Neuronal stem cell (in vitro differentiated cells): ENCODE results near the gene GATD1.

Experiments
- DNase-seq: peaks from one replicate; pipeline ENCODE4 v3.0.0-alpha.2; 2013; ENCODE audit warnings: low spot score
- H2AFZ ChIP-seq: one replicate; pipeline ENCODE4 v1.6.1; 2013; ENCODE audit warnings: mild to moderate bottlenecking, low read length, inconsistent platforms
- H2AK5ac ChIP-seq: 2 replicates; pipeline ENCODE4 v1.6.1; 2013; ENCODE audit warnings: low read depth, mild to moderate bottlenecking, inconsistent platforms, low read length, moderate library complexity, mixed read lengths
- H2BK120ac ChIP-seq: 2 replicates; pipeline ENCODE4 v1.6.1; 2013; ENCODE audit warnings: low read depth, mild to moderate bottlenecking, inconsistent platforms, low read length, moderate library complexity, mixed read lengths
- H2BK12ac ChIP-seq: one replicate; pipeline ENCODE4 v1.6.1; 2013; ENCODE audit warnings: low read length, inconsistent platforms
- H2BK15ac ChIP-seq: 2 replicates; pipeline ENCODE4 v1.6.1; 2013; ENCODE audit warnings: mild to moderate bottlenecking, low read length, inconsistent platforms, mixed read lengths
- H2BK5ac ChIP-seq: one replicate; pipeline ENCODE4 v1.6.1; 2013; ENCODE audit warnings: inconsistent platforms, mild to moderate bottlenecking, low read length, moderate library complexity
- H3K14ac ChIP-seq: one replicate; pipeline ENCODE4 v1.6.1; 2013; ENCODE audit warnings: low read length, inconsistent platforms
- H3K18ac ChIP-seq: 2 replicates; pipeline ENCODE4 v1.6.1; 2013; ENCODE audit warnings: low read length, inconsistent platforms
- H3K23ac ChIP-seq: 2 replicates; pipeline ENCODE4 v1.6.1; 2013; ENCODE audit warnings: low read depth, mild to moderate bottlenecking, mixed read lengths, low read length, inconsistent platforms; ENCODE audit not compliant: poor library complexity
- H3K27ac ChIP-seq: replicated peaks from 3 replicates; pipeline ENCODE4 v1.5.1; 2013; ENCODE audit warnings: low read length, inconsistent platforms
- H3K27me3 ChIP-seq, 3 experiments: 2 replicates each; pipeline ENCODE4 v1.6.1; 2013; ENCODE audit warnings: low read length in 3 of 3, mild to moderate bottlenecking in 2 of 3, inconsistent platforms in 1 of 3, low read depth in 1 of 3, mixed read lengths in 1 of 3, moderate library complexity in 1 of 3; ENCODE audit not compliant: control insufficient read depth in 3 of 3, insufficient read depth in 3 of 3
- H3K36me3 ChIP-seq, 2 donors: replicated peaks in 1 of 2; 2 replicates each; pipeline ENCODE4 v1.6.1; 2013; ENCODE audit warnings: low read length in 2 of 2; ENCODE audit not compliant: control insufficient read depth in 2 of 2, insufficient read depth in 2 of 2
- H3K4ac ChIP-seq: 2 replicates; pipeline ENCODE4 v1.6.1; 2013; ENCODE audit warnings: inconsistent platforms, mild to moderate bottlenecking, low read length, moderate library complexity
- H3K4me1 ChIP-seq, 2 donors: 1 replicate in 1 of 2; 2 replicates in 1 of 2; pipeline ENCODE4 v1.6.1; 2013; ENCODE audit warnings: low read length in 2 of 2, low read depth in 1 of 2; ENCODE audit not compliant: control insufficient read depth in 2 of 2, insufficient read depth in 1 of 2
- H3K4me2 ChIP-seq: one replicate; pipeline ENCODE4 v1.6.1; 2013; ENCODE audit warnings: mild to moderate bottlenecking, low read length, inconsistent platforms; ENCODE audit not compliant: insufficient read depth, poor library complexity, severe bottlenecking
- H3K4me3 ChIP-seq, 2 donors: 2 replicates each; pipeline ENCODE4 v1.5.1; 2013; ENCODE audit warnings: low read length in 2 of 2, mild to moderate bottlenecking in 2 of 2, inconsistent platforms in 1 of 2, moderate library complexity in 1 of 2
- H3K79me1 ChIP-seq: one replicate; pipeline ENCODE4 v1.6.1; 2013; ENCODE audit warnings: low read depth, mild to moderate bottlenecking, inconsistent platforms, low read length, moderate library complexity
- H3K9ac ChIP-seq: one replicate; pipeline ENCODE4 v1.6.1; 2013; ENCODE audit warnings: mild to moderate bottlenecking, low read depth, low read length, inconsistent platforms; ENCODE audit not compliant: poor library complexity
- H3K9me3 ChIP-seq, 2 donors: replicated peaks in 1 of 2; 2 replicates each; pipeline versions ENCODE3 to v1.6.1; 2013; ENCODE audit warnings: low read length in 2 of 2, mild to moderate bottlenecking in 2 of 2, inconsistent platforms in 1 of 2, low read depth in 1 of 2, mixed read lengths in 1 of 2, moderate library complexity in 1 of 2; ENCODE audit not compliant: control insufficient read depth in 2 of 2, insufficient read depth in 1 of 2
- H4K8ac ChIP-seq: one replicate; pipeline ENCODE4 v1.6.1; 2013; ENCODE audit warnings: low read depth, mild to moderate bottlenecking, inconsistent platforms, low read length, moderate library complexity
- H4K91ac ChIP-seq: one replicate; pipeline ENCODE4 v1.6.1; 2013; ENCODE audit warnings: low read length, low read depth, mild to moderate bottlenecking, inconsistent platforms; ENCODE audit not compliant: poor library complexity
- WGBS, 2 donors: extraction: QIAGEN DNeasy Blood & Tissue Kit; methylation state at CpG; one replicate each; pipeline ENCODE4 v1.1.7; 2013; ENCODE audit warnings: missing lambda C conversion rate in 2 of 2, mixed read lengths in 1 of 2; ENCODE audit not compliant: insufficient read length in 2 of 2, insufficient replicate concordance in 1 of 2; ENCODE audit errors: extremely low coverage in 2 of 2; 5-methylcytosine and 5-hydroxymethylcytosine counted together

Gene GATD1

DNA sequence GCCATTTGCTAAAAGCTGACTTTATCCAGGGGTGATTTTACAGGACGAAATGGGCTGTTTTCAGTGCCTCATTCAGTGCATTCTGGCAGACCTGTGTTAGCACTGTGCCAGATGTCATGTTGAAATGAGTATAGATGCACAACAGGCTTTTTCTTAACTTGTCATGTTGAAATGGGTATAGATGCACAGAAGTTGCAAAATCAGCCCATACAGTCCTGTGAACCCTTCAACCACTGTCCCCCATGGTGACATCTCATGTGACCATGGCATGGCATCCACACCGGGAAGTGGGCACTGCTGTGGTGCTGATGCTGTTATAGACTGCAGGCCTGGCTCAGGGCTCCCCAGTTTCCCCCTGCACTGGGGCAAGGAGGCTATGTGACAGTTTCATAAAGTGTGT, 27.6 kb downstream of the GATD1 start:
- Histone ChIP-seq H2BK12ac (no peak overlapping the region), H3K9ac (peak overlapping the region; percentile 53), H3K36me3 (peaks cover 0 to 3% of the 10 kb centered on the region in 2 donors), H4K8ac (peak overlapping the region; percentile 7), H3K9me3 (peaks cover 0 to 1% of the 10 kb centered on the region in 2 donors), H3K79me1 (peaks cover 9% of the 10 kb centered on the region), H2BK15ac (no peak overlapping the region), H3K4me3 (no peak overlapping the region), H2BK5ac (no peak overlapping the region), H3K27me3 (peaks cover 0 to 2% (median 0%) of the 10 kb centered on the region in 3 experiments), H3K4ac (no peak overlapping the region), H4K91ac (no peak overlapping the region), H3K18ac (no peak overlapping the region), H3K14ac (no peak overlapping the region), H2AFZ (no peak overlapping the region), H3K4me1 (peaks cover 10 to 13% of the 10 kb centered on the region in 2 donors), H2BK120ac (no peak overlapping the region), H3K27ac (no peak overlapping the region), H3K4me2 (no peak overlapping the region), H2AK5ac (no peak overlapping the region), H3K23ac (no peak overlapping the region)
- WGBS, 2 donors = no CpG with 5 or more reads among the region's 2 CpGs
- DNase-seq = no peak

DNA sequence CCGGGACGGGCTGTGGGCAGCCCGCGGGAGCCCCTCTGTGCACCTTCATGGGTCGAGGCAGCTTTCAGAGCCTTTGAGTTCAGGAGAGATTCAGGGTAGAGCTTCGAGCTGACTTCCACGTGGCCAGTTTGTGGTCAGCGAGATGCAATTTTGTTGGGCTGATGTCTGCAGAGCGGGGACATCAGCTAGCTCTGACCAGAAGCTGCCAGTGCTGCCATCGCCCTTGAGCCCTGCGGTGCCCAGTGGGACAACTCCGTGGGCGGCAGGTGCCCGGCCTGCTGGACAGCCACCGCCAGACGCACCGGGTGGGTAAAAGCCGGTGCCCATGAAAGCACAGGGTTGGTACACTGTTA, 29.3 kb downstream of the GATD1 start:
- Histone ChIP-seq H3K9me3 (peaks cover 0 to 1% of the 10 kb centered on the region in 2 donors), H3K36me3 (peaks cover 0 to 3% of the 10 kb centered on the region in 2 donors), H2BK12ac (no peak overlapping the region), H3K23ac (peak overlapping the region; percentile 99), H3K18ac (peak overlapping the region; percentile 95), H2BK15ac (peak overlapping the region; percentile 24), H2BK5ac (peak overlapping the region; percentile 77), H3K9ac (peak overlapping the region; percentile 96), H3K14ac (peak overlapping the region; percentile 76), H3K4me1 (peaks cover 10 to 13% of the 10 kb centered on the region in 2 donors), H2AFZ (peak overlapping the region; percentile 91), H2AK5ac (peak overlapping the region; percentile 92), H2BK120ac (no peak overlapping the region), H4K91ac (no peak overlapping the region), H3K27me3 (peaks cover 0 to 2% (median 0%) of the 10 kb centered on the region in 3 experiments), H4K8ac (no peak overlapping the region), H3K4me2 (peak overlapping the region; percentile 99), H3K79me1 (peaks cover 9% of the 10 kb centered on the region), H3K4ac (peak overlapping the region; percentile 41), H3K4me3 (peak overlapping the region; percentile 95 to 96), H3K27ac (no peak overlapping the region)
- DNase-seq = no peak
- no CpG with 5 or more reads among the region's 18 CpGs for WGBS, 2 donors

DNA sequence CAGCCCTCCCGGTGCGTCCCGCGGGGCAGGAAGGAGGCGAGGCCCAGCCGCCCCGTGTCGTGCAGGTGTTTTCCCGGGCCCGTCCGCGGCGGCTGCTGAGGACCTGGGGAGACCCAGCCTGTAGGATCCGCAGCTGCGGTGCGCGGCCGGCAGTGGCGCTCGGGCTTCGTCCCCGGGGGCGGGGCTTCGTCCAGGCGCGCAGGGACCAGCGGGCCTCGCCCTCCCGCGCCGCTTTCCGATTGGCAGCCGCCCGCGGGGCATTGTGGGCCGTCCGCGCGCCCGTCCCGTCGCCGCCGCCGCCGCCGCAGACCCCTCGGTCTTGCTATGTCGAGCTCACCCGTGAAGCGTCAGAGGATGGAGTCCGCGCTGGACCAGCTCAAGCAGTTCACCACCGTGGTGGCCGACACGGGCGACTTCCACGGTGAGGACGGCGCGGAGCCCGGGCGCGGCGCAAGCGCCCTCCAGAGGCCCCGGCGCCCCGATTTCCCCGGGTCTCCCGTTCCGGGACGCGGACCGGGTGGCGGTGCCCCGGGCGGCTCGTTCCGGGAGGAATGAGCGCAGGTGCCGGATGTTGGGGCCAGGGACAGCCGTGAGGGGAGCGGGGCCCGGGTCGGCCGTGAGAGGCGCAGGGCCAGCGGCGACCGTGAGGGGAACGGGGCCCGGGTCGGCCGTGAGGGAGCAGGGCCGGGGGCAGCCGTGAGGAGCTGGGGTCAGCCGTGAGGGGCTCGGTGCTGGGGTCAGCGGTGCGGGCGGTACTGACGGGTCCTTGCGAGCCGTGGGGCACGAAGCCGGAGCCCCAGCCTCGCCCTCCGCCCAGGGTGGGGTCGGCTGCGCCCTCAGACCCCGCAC, 29.9 kb downstream of the GATD1 start, which contains the start of gene TALDO1:
Gene TALDO1 (plus strand): TSS at position 307 of the 849 bp plus-strand sequence. CDS start 18 bp downstream, at position 325.
- no peak within 1 kb of the TSS for H2BK120ac ChIP-seq
- H2BK5ac ChIP-seq = peak within 1 kb of the TSS; percentile 95
- peak within 1 kb of the TSS; percentile 24 for H2BK15ac ChIP-seq
- H3K4me2 ChIP-seq = peak within 1 kb of the TSS; percentile 99
- H3K4me3 ChIP-seq = peak within 1 kb of the TSS; percentile 95 to 96
- H3K18ac ChIP-seq = peak within 1 kb of the TSS; percentile 99
- no peak within 1 kb of the TSS for H4K8ac ChIP-seq
- no CpG with 5 or more reads among the region's 112 CpGs for WGBS, 2 donors
- peak within 1 kb of the TSS; percentile 96 for H3K9ac ChIP-seq
- H3K27ac ChIP-seq = peak within 1 kb of the TSS; percentile 81
- peak within 1 kb of the TSS; percentile 89 for H3K14ac ChIP-seq
- peak within 1 kb of the TSS; percentile 41 for H3K4ac ChIP-seq
- H3K36me3 ChIP-seq = peaks cover 0 to 2% of the 10 kb centered on the region in 2 donors
- peak within 1 kb of the TSS; percentile 73 for H2BK12ac ChIP-seq
- no peaks in the 10 kb centered on the region for H3K9me3 ChIP-seq
- H3K4me1 ChIP-seq = peaks cover 10 to 13% of the 10 kb centered on the region in 2 donors
- DNase-seq = peak; percentile 89
- H4K91ac ChIP-seq = no peak within 1 kb of the TSS
- peak within 1 kb of the TSS; percentile 92 for H2AK5ac ChIP-seq
- peaks cover 9% of the 10 kb centered on the region for H3K79me1 ChIP-seq
- H2AFZ ChIP-seq = peak within 1 kb of the TSS; percentile 91
- H3K23ac ChIP-seq = peak within 1 kb of the TSS; percentile 99
- H3K27me3 ChIP-seq = peaks cover 0 to 2% (median 0%) of the 10 kb centered on the region in 3 experiments
